HEK293 (cell line): ENCODE data around the gene CLCN2.

ENCODE experiments used
- BCL11A ChIP-seq: fragments of 450-650 bp; formaldehyde crosslinking; IDR thresholded peaks from 2 replicates; pipeline ENCODE4 v1.5.1; 2016; ENCODE audit warnings: low read depth, missing biosample characterization, missing genetic modification characterization
- CTCF ChIP-seq: fragments of 450-650 bp; formaldehyde crosslinking; IDR thresholded peaks from 2 replicates; pipeline ENCODE4 v1.5.1; 2016; ENCODE audit warnings: missing biosample characterization, missing genetic modification characterization
- MYNN ChIP-seq: fragments of 450-650 bp; formaldehyde crosslinking; IDR thresholded peaks from 2 replicates; pipeline ENCODE4 v1.5.1; 2016; ENCODE audit warnings: missing biosample characterization, missing genetic modification characterization, borderline replicate concordance
- RBAK ChIP-seq: fragments of 450-650 bp; formaldehyde crosslinking; IDR thresholded peaks from 2 replicates; pipeline ENCODE4 v1.5.1; 2016; ENCODE audit warnings: missing biosample characterization, missing genetic modification characterization
- SP2 ChIP-seq: fragments of 450-650 bp; formaldehyde crosslinking; IDR thresholded peaks from 2 replicates; pipeline ENCODE4 v1.5.1; 2016; ENCODE audit warnings: missing biosample characterization, missing genetic modification characterization
- ZNF18 ChIP-seq: fragments of 450-650 bp; formaldehyde crosslinking; IDR thresholded peaks from 2 replicates; pipeline ENCODE4 v1.5.1; 2016; ENCODE audit warnings: missing biosample characterization, missing genetic modification characterization
- ZNF274 ChIP-seq, 2 experiments: fragments of 200-500 bp in 1 of 2; fragments of 450-650 bp in 1 of 2; sonication (Bioruptor generic) in 1 of 2; formaldehyde crosslinking in 1 of 2; IDR thresholded peaks; 2 replicates each; pipeline versions ENCODE4 v1.5.1 to v1.6.1; 2014 to 2016; ENCODE audit warnings: borderline replicate concordance in 1 of 2, inconsistent platforms in 1 of 2, low read length in 1 of 2, missing biosample characterization in 1 of 2, missing genetic modification characterization in 1 of 2
- ZNF302 ChIP-seq: fragments of 450-650 bp; formaldehyde crosslinking; IDR thresholded peaks from 2 replicates; pipeline ENCODE4 v1.5.1; 2016; ENCODE audit warnings: missing biosample characterization, missing genetic modification characterization, low read depth
- ZNF777 ChIP-seq: fragments of 450-650 bp; formaldehyde crosslinking; IDR thresholded peaks from 2 replicates; pipeline ENCODE4 v1.5.1; 2017; ENCODE audit warnings: missing biosample characterization, missing genetic modification characterization, borderline replicate concordance

GRCh38 chr3:184380627-184381260 lies 19.3 kb upstream of the CLCN2 start:
- TF ChIP-seq RBAK (no peak), ZNF274 (IDR thresholded peaks at IDR 0.05; ENCODE audit: low read length) (no peak), ZNF274 (tag by site-specific recombination; IDR thresholded peaks at IDR 0.05; ENCODE audit: borderline replicate concordance) (no peak), BCL11A (no peak), MYNN (tag by site-specific recombination) (no peak), ZNF302 (tag by site-specific recombination) (no peak), CTCF (tag by site-specific recombination) (no peak), ZNF777 (tag by site-specific recombination) (no peak), ZNF18 (tag by site-specific recombination) (no peak), SP2 (no peak)
